Vagina (tissue), 2 donors: ENCODE data around the gene NXNL2.

Source experiments
- CTCF ChIP-seq, 3 experiments: fragments of 450-650 bp in 2 of 3; fragments of 200-600 bp in 1 of 3; sonication (generic) in 1 of 3; IDR thresholded peaks; one replicate each; pipeline ENCODE4 v1.5.1; 2017 to 2019; ENCODE audit warnings: antibody characterized with exemption in 3 of 3, mild to moderate bottlenecking in 2 of 3, moderate library complexity in 2 of 3
- POLR2AphosphoS5 ChIP-seq, 2 donors: sonication (generic); formaldehyde crosslinking; IDR thresholded peaks; one replicate each; pipeline ENCODE4 v1.9.0; 2017; ENCODE audit warnings: antibody characterized with exemption in 2 of 2, mild to moderate bottlenecking in 2 of 2, low read depth in 1 of 2; ENCODE audit not compliant: insufficient read depth in 1 of 2

DNA sequence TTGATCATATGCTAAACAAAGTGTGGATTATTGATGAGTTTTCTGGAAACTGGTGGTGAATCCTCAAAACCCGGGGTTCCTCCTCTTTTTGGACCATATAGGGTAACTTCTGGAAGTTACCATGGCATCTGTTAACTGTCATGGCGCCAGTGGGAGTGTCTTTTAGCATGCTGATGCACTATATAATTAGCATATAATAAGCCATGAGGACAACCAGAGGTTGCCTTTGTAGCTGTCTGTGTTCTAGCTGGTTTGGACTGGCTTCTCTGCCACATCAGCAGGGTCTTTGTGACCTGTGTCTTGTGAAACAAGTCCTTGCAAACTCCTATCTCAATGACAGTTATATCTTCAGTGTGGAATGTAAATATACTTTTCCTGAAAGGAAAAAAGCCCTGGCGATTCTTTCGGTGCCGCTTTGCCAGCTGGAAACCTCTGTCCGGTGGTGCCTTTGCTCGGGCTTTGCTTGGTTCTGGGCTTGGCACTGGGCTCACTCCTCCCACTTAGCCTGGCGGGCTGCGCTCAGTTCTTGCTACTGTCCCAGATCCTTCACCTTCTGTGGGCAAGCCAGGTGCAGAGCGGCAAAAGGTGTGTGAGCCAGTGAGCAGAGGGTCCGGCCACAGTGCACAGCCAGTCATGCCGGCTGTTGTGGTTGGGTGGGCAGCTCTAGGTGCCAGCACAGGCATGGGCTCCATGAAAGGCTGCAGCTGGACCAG, 20.4 kb downstream of the NXNL2 start:
- TF ChIP-seq CTCF (IDR thresholded peaks at IDR 0.05), result no peak
- no peak for TF ChIP-seq POLR2AphosphoS5 (IDR thresholded peaks at IDR 0.05; ENCODE audit: insufficient read depth in 1 of 2, low read depth in 1 of 2)
